Measurements from ENCODE around the gene FUOM. TPM values are rescaled to one million over a fixed set of nuclear protein-coding genes. Genes with fewer than 3 reads are reported as not detected.

Gene FUOM
- total RNA-seq, 1 experiment from 2014 or later, result 41.8 TPM

DNA sequence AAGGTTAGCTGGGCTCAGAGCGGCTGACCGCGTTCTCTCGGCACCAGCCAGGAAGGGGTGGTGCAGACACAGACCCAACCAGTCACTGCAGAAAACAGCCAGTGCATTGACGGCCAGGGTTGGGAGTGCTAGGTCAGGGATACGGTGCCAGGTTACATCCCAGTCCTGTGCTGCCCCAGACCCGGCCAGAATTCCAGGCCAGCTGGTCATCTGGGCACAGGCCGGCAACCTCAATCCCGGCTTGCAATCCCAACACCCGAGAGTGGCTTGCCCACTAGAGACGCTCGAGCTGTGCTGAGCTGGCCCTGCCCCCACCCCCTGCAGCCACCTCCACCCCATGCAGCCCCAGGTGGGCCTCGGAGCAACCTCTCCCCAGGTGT lies 6.9 kb downstream of the FUOM start:
- Histone ChIP-seq H4K5ac (ENCODE audit: insufficient read length, low read depth, low read length) (no peak overlapping the region), H3K18ac (ENCODE audit: insufficient read length, low read depth, low read length) (no peak overlapping the region), H3K14ac (ENCODE audit: insufficient read depth, low read length) (no peak overlapping the region), H3K4me2 (ENCODE audit: insufficient read depth, insufficient read length, low read length) (no peak overlapping the region), H3T11ph (ENCODE audit: low read length) (no peak overlapping the region), H3K23ac (ENCODE audit: insufficient read length, low read depth, low read length) (no peak overlapping the region), H2BK120ac (ENCODE audit: low read depth, low read length, poor library complexity, severe bottlenecking) (no peak overlapping the region), H3K27me3 (ENCODE audit: insufficient read depth, low read length) (no peaks in the 10 kb centered on the region; the same call in 1 of the 2 replicates), H4K8ac (replicated peaks; ENCODE audit: insufficient read length, low read depth, low read length) (no peak overlapping the region), H3K9ac (ENCODE audit: extremely low read depth, insufficient read length, low read length) (no peak overlapping the region), H3K4ac (ENCODE audit: low read depth, low read length) (no peak overlapping the region), H2BK15ac (ENCODE audit: low read depth, low read length) (no peak overlapping the region), H2BK20ac (ENCODE audit: low read depth, low read length, poor library complexity, severe bottlenecking) (no peak overlapping the region), H3K23me2 (ENCODE audit: insufficient read length, low read depth, low read length, poor library complexity, severe bottlenecking) (no peaks in the 10 kb centered on the region), H3K79me1 (ENCODE audit: insufficient read depth, low read depth, low read length, poor library complexity, severe bottlenecking) (no peaks in the 10 kb centered on the region), H4K91ac (ENCODE audit: insufficient read length, low read depth, low read length) (no peak overlapping the region), H3K56ac (ENCODE audit: insufficient read length, low read depth, low read length) (no peak overlapping the region), H3K4me1 (ENCODE audit: insufficient read depth, low read length) (no peaks in the 10 kb centered on the region), H2AFZ (ENCODE audit: low read length) (no peak overlapping the region), H3K79me2 (ENCODE audit: insufficient read depth, low read length) (no peaks in the 10 kb centered on the region), H2BK12ac (ENCODE audit: insufficient read length, low read depth, low read length) (no peak overlapping the region), H2BK5ac (ENCODE audit: insufficient read length, low read length) (no peak overlapping the region), H4K20me1 (ENCODE audit: control insufficient read depth, insufficient read depth, insufficient read length) (no peaks in the 10 kb centered on the region), H2AK5ac (ENCODE audit: insufficient read length, low read length) (no peak overlapping the region), H3K27ac (ENCODE audit: insufficient read length, low read depth, low read length) (no peak overlapping the region), H3K9me3 (ENCODE audit: control insufficient read depth, low read depth, low read length) (no peaks in the 10 kb centered on the region)
- no peak for DNase-seq
- peaks cover 2 to 21% of the 10 kb centered on the region in 2 experiments; a peak in 2 of 4 replicates for H3K4me1 Mint-ChIP-seq
- H3K36me3 Mint-ChIP-seq (ENCODE audit: insufficient read depth in 1 of 3, low read depth in 3 of 3), result peaks cover 0 to 3% (median 0%) of the 10 kb centered on the region in 3 experiments; a peak in 1 of 7 replicates
- H3K27me3 Mint-ChIP-seq (ENCODE audit: low read depth), result peaks cover 6% of the 10 kb centered on the region
- WGBS (ENCODE audit: extremely low coverage, insufficient read length, low lambda C conversion rate), result no CpG with 5 or more reads among the region's 13 CpGs
- H3K4me3 Mint-ChIP-seq, result no peak overlapping the region
- H3K27ac Mint-ChIP-seq, result no peak overlapping the region
- H3K9me3 Mint-ChIP-seq, result no peaks in the 10 kb centered on the region
- TF ChIP-seq, protein P1, sequence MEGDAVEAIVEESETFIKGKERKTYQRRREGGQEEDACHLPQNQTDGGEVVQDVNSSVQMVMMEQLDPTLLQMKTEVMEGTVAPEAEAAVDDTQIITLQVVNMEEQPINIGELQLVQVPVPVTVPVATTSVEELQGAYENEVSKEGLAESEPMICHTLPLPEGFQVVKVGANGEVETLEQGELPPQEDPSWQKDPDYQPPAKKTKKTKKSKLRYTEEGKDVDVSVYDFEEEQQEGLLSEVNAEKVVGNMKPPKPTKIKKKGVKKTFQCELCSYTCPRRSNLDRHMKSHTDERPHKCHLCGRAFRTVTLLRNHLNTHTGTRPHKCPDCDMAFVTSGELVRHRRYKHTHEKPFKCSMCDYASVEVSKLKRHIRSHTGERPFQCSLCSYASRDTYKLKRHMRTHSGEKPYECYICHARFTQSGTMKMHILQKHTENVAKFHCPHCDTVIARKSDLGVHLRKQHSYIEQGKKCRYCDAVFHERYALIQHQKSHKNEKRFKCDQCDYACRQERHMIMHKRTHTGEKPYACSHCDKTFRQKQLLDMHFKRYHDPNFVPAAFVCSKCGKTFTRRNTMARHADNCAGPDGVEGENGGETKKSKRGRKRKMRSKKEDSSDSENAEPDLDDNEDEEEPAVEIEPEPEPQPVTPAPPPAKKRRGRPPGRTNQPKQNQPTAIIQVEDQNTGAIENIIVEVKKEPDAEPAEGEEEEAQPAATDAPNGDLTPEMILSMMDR (conservative IDR thresholded peaks at IDR 0.05), result no peak
